ENCODE results near the gene NDRG4. TPM values are rescaled to one million over a fixed set of nuclear protein-coding genes. Genes with fewer than 3 reads are reported as not detected.
A peak's percentile ranks its signal among the peaks of the same experiment; 100 is the strongest.
"Not testable (repeated sequence)": the region's sequence is repeated elsewhere in the genome, so short reads cannot be mapped to it uniquely, and the experiment has no call there.

NDRG4 gene
- total RNA-seq, 1 experiment from 2014 or later, result 8.6 TPM

GRCh38 chr16:58488531-58488930 is 11.4 kb upstream of the NDRG4 start:
- Histone ChIP-seq H3K79me2 (ENCODE audit: insufficient read depth, low read length) (no peaks in the 10 kb centered on the region), H2AFZ (ENCODE audit: low read depth, low read length, poor library complexity, severe bottlenecking) (no peak overlapping the region), H3K4me1 (ENCODE audit: control insufficient read depth in 1 of 2, insufficient read depth in 2 of 2, low read length in 2 of 2) (peaks cover 0 to 7% of the 10 kb centered on the region in 2 experiments; a peak in 3 of 4 replicates), H3K36me3 (ENCODE audit: control insufficient read depth in 1 of 2, insufficient read depth in 2 of 2, low read length in 2 of 2) (no peaks in the 10 kb centered on the region), H3K27me3 (ENCODE audit: insufficient read depth, low read length) (no peaks in the 10 kb centered on the region), H3K9ac (ENCODE audit: low read length) (no peak overlapping the region), H4K20me1 (ENCODE audit: insufficient read depth) (no peaks in the 10 kb centered on the region), H3K4me2 (ENCODE audit: low read length) (no peak overlapping the region), H3K4me3 (replicated peaks in 1 of 2; ENCODE audit: low read depth in 1 of 2, low read length in 2 of 2) (no peak overlapping the region), H3K9me2 (ENCODE audit: insufficient read depth) (no peaks in the 10 kb centered on the region), H3K9me3 (ENCODE audit: control insufficient read depth in 1 of 2, insufficient read depth in 1 of 2, low read depth in 1 of 2, low read length in 2 of 2) (no peaks in the 10 kb centered on the region), H3K27ac (ENCODE audit: low read depth, low read length) (no peak overlapping the region)
- intact Hi-C loops (cut with micrococcal nuclease), result loop anchor here (2.0 to 5.0 kb wide), 3 partner anchors 190 to 466 kb away; no protein-coding TSS in a partner anchor
- ChIA-PET RAD21 (ENCODE audit: low non-redundant PET in 1 of 2, low total read pairs in 2 of 2, uncharacterized antibody in 2 of 2, unreplicated experiment in 2 of 2) (interaction anchor here (1.0 to 2.5 kb wide), 5 partner anchors 152 to 268 kb away, joined by 3 to 15 read pairs (median 6); no protein-coding TSS in a partner anchor), CTCF (interaction anchor here (1.3 to 5.0 kb wide), 10 partner anchors 11 to 268 kb away, joined by 4 to 92 read pairs (median 12); partner anchors contain the start of genes GINS3 and NDRG4), POLR2A (interaction anchor here (1.1 kb wide), 1 partner anchor 152 kb away, joined by 7 read pairs; no protein-coding TSS in a partner anchor)
- peak; percentile 34; the same call in 1 of the 2 replicates for ATAC-seq
- DNase-seq (ENCODE audit: low read depth, low spot score), result no peak
- no TSS peak for BruUV-seq (replicated peaks)
- TF ChIP-seq CTCF (IDR thresholded peaks at IDR 0.05 in 2 of 3, conservative IDR thresholded peaks at IDR 0.05 in 1 of 3; ENCODE audit: borderline replicate concordance in 1 of 3, insufficient read depth in 1 of 3, low read depth in 2 of 3, low read length in 2 of 3) (0 out of 6 replicates have a peak, but pooled peaks of 1 of the 3 experiments have one; percentile 10), POLR2AphosphoS5 (IDR thresholded peaks at IDR 0.05; ENCODE audit: low read depth, low read length) (no peak)

GRCh38 chr16:58490065-58490464 is 9.9 kb upstream of the NDRG4 start:
- no peaks in the 10 kb centered on the region for H3K9me2 ChIP-seq (ENCODE audit: insufficient read depth)
- peaks cover 0 to 10% of the 10 kb centered on the region in 2 experiments; a peak in 3 of 4 replicates for H3K4me1 ChIP-seq (ENCODE audit: control insufficient read depth in 1 of 2, insufficient read depth in 2 of 2, low read length in 2 of 2)
- no peaks in the 10 kb centered on the region for H3K79me2 ChIP-seq (ENCODE audit: insufficient read depth, low read length)
- DNase-seq (ENCODE audit: low read depth, low spot score) (no peak), ATAC-seq (no peak)
- ChIA-PET POLR2A (no interaction called here), CTCF (interaction anchor here (1.7 to 5.0 kb wide), 2 partner anchors 10 to 153 kb away, joined by 10 to 92 read pairs; partner anchors contain the start of gene NDRG4), RAD21 (ENCODE audit: low non-redundant PET in 1 of 2, low total read pairs in 2 of 2, uncharacterized antibody in 2 of 2, unreplicated experiment in 2 of 2) (no interaction called here)
- H3K27ac ChIP-seq (ENCODE audit: low read depth, low read length), result no peak overlapping the region
- no peaks in the 10 kb centered on the region for H3K36me3 ChIP-seq (ENCODE audit: control insufficient read depth in 1 of 2, insufficient read depth in 2 of 2, low read length in 2 of 2)
- no peak overlapping the region for H3K4me2 ChIP-seq (ENCODE audit: low read length)
- H3K27me3 ChIP-seq (ENCODE audit: insufficient read depth, low read length), result no peaks in the 10 kb centered on the region
- no peak overlapping the region for H3K4me3 ChIP-seq (replicated peaks in 1 of 2; ENCODE audit: low read depth in 1 of 2, low read length in 2 of 2)
- no TSS peak for BruUV-seq (replicated peaks)
- intact Hi-C loops (cut with micrococcal nuclease), result no loop called here
- H3K9me3 ChIP-seq (ENCODE audit: control insufficient read depth in 1 of 2, insufficient read depth in 1 of 2, low read depth in 1 of 2, low read length in 2 of 2), result no peaks in the 10 kb centered on the region
- H2AFZ ChIP-seq (ENCODE audit: low read depth, low read length, poor library complexity, severe bottlenecking), result no peak overlapping the region
- no peak for TF ChIP-seq RAD21 (IDR thresholded peaks at IDR 0.05; ENCODE audit: low read depth)
- no peak for TF ChIP-seq FOSL1 (IDR thresholded peaks at IDR 0.05; ENCODE audit: low read depth)
- no peak for TF ChIP-seq SRF (IDR thresholded peaks at IDR 0.05; ENCODE audit: low read depth)
- no peak for TF ChIP-seq SP1 (IDR thresholded peaks at IDR 0.05; ENCODE audit: low read depth)
- TF ChIP-seq MAX (IDR thresholded peaks at IDR 0.05), result no peak
- TF ChIP-seq ZNF274 (IDR thresholded peaks at IDR 0.05; ENCODE audit: low read depth, low read length), result no peak
- TF ChIP-seq EGR1 (IDR thresholded peaks at IDR 0.05; ENCODE audit: low read depth), result no peak
- no peak overlapping the region for H3K9ac ChIP-seq (ENCODE audit: low read length)
- H4K20me1 ChIP-seq (ENCODE audit: insufficient read depth), result no peaks in the 10 kb centered on the region

GRCh38 chr16:58490539-58490938 is 9.4 kb upstream of the NDRG4 start:
- RAD21 ChIA-PET (ENCODE audit: low non-redundant PET in 1 of 2, low total read pairs in 2 of 2, uncharacterized antibody in 2 of 2, unreplicated experiment in 2 of 2); H3K9ac ChIP-seq (ENCODE audit: low read length); H3K27ac ChIP-seq (ENCODE audit: low read depth, low read length); ATAC-seq; BruUV-seq (replicated peaks); H3K36me3 ChIP-seq (ENCODE audit: control insufficient read depth in 1 of 2, insufficient read depth in 2 of 2, low read length in 2 of 2); H4K20me1 ChIP-seq (ENCODE audit: insufficient read depth); H3K9me2 ChIP-seq (ENCODE audit: insufficient read depth); DNase-seq (ENCODE audit: low read depth, low spot score); H3K79me2 ChIP-seq (ENCODE audit: insufficient read depth, low read length); POLR2A ChIA-PET; CTCF ChIA-PET; H2AFZ ChIP-seq (ENCODE audit: low read depth, low read length, poor library complexity, severe bottlenecking); intact Hi-C loops (cut with micrococcal nuclease); H3K4me3 ChIP-seq (replicated peaks in 1 of 2; ENCODE audit: low read depth in 1 of 2, low read length in 2 of 2); H3K4me2 ChIP-seq (ENCODE audit: low read length); H3K9me3 ChIP-seq (ENCODE audit: control insufficient read depth in 1 of 2, insufficient read depth in 1 of 2, low read depth in 1 of 2, low read length in 2 of 2); H3K27me3 ChIP-seq (ENCODE audit: insufficient read depth, low read length): not testable (repeated sequence)
- H3K4me1 ChIP-seq (ENCODE audit: control insufficient read depth in 1 of 2, insufficient read depth in 2 of 2, low read length in 2 of 2), result peaks cover 0 to 14% of the 10 kb centered on the region in 2 experiments; a peak in 3 of 4 replicates

Measured in HCT116 (cell line).